Activated T-helper 1 cell treated with anti-CD3 and anti-CD28 coated beads, Interleukin-12 subunit alpha, Interleukin-12 subunit beta, Interleukin-2, Interleukin-4 antibody, amounts not matched to agents 30 ng/mL and 10 ng/mL and 1 ng/mL, durations not matched to agents 14 hours and 24 hours and 36 hours (primary cell): Measurements from ENCODE around the gene RBBP6. TPM values are rescaled to one million over a fixed set of nuclear protein-coding genes. Genes with fewer than 3 reads are reported as not detected.
"Not testable (repeated sequence)": the region's sequence is repeated elsewhere in the genome, so short reads cannot be mapped to it uniquely, and the experiment has no call there.

ENCODE experiments used
- DNase-seq: peaks from one replicate; pipeline ENCODE4 v3.0.0; 2021; ENCODE audit warnings: low spot score
- H3K27ac Mint-ChIP-seq: one replicate; pipeline ENCODE4 v1.8.0; 2021; ENCODE audit warnings: mild to moderate bottlenecking, mixed read lengths
- H3K27me3 Mint-ChIP-seq: one replicate; pipeline ENCODE4 v1.8.0; 2022; ENCODE audit warnings: mild to moderate bottlenecking, moderate library complexity, mixed read lengths; ENCODE audit not compliant: insufficient read depth
- H3K36me3 Mint-ChIP-seq: one replicate; pipeline ENCODE4 v1.8.0; 2021; ENCODE audit warnings: low read depth, mixed read lengths
- H3K4me1 Mint-ChIP-seq: one replicate; pipeline ENCODE4 v1.8.0; 2021; ENCODE audit warnings: low read depth, mixed read lengths
- H3K4me3 Mint-ChIP-seq: one replicate; pipeline ENCODE4 v1.8.0; 2021; ENCODE audit warnings: mild to moderate bottlenecking, moderate library complexity, mixed read lengths
- H3K9me3 Mint-ChIP-seq: one replicate; pipeline ENCODE4 v1.8.0; 2021; ENCODE audit warnings: mixed read lengths
- intact Hi-C: fragments of 100-400 bp; cut with micrococcal nuclease; formaldehyde crosslinking; loops from one replicate; pipeline ENCODE4 v1.15.1; 2024
- total RNA-seq: library from RNA; stranded (reverse); gene quantifications from 2 replicates; pipeline ENCODE4 v1.2.3, GENCODE V29; 2022

Gene RBBP6
- total RNA-seq, 1 donor from 2014 or later = 68.4 TPM

GRCh38 chr16:24552705-24553246 is 13.4 kb downstream of the RBBP6 start:
- Mint-ChIP-seq H3K4me1 (peaks cover 25% of the 10 kb centered on the region), H3K27me3 (no peaks in the 10 kb centered on the region), H3K27ac (no peak overlapping the region), H3K36me3 (peaks cover 39% of the 10 kb centered on the region), H3K9me3 (no peaks in the 10 kb centered on the region), H3K4me3 (no peak overlapping the region)
- intact Hi-C loops = no loop called here
- no peak for DNase-seq

- DNase-seq = no peak
Measured at GRCh38 chr16:24553983-24554382, 14.6 kb downstream of the RBBP6 start.

GRCh38 chr16:24555346-24555872 is 16.0 kb downstream of the RBBP6 start:
- intact Hi-C loops = no loop called here
- no peak for DNase-seq
- H3K4me3 Mint-ChIP-seq = no peak overlapping the region
- H3K36me3 Mint-ChIP-seq = peaks cover 33% of the 10 kb centered on the region
- H3K9me3 Mint-ChIP-seq = no peaks in the 10 kb centered on the region
- H3K27ac Mint-ChIP-seq = no peak overlapping the region
- peaks cover 9% of the 10 kb centered on the region for H3K4me1 Mint-ChIP-seq
- no peaks in the 10 kb centered on the region for H3K27me3 Mint-ChIP-seq

More at GRCh38 chr16:24553983-24554382, 14.6 kb downstream of the RBBP6 start:
- no peaks in the 10 kb centered on the region for H3K27me3 Mint-ChIP-seq
- H3K4me1 Mint-ChIP-seq = peaks cover 23% of the 10 kb centered on the region
- H3K36me3 Mint-ChIP-seq = peaks cover 44% of the 10 kb centered on the region
- H3K9me3 Mint-ChIP-seq = no peaks in the 10 kb centered on the region
- intact Hi-C loops = no loop called here
- H3K4me3 Mint-ChIP-seq = no peak overlapping the region
- H3K27ac Mint-ChIP-seq = no peak overlapping the region

GRCh38 chr16:24562811-24563210 is 23.4 kb downstream of the RBBP6 start:
- Mint-ChIP-seq H3K27ac (no peak overlapping the region), H3K36me3 (peaks cover 35% of the 10 kb centered on the region)
- intact Hi-C loops = loop anchor here (2.0 to 5.0 kb wide), 2 partner anchors 14 to 244 kb away; no protein-coding TSS in a partner anchor

GRCh38 chr16:24568392-24568791 is 29.0 kb downstream of the RBBP6 start:
- DNase-seq = no peak
- H3K27me3 Mint-ChIP-seq = no peaks in the 10 kb centered on the region
- intact Hi-C loops = no loop called here
- H3K9me3 Mint-ChIP-seq = peaks cover 5% of the 10 kb centered on the region
- H3K36me3 Mint-ChIP-seq = peaks cover 62% of the 10 kb centered on the region
- H3K4me1 Mint-ChIP-seq = no peaks in the 10 kb centered on the region
- no peak overlapping the region for H3K4me3 Mint-ChIP-seq
- H3K27ac Mint-ChIP-seq = no peak overlapping the region

More at GRCh38 chr16:24562811-24563210, 23.4 kb downstream of the RBBP6 start:
- H3K4me3 Mint-ChIP-seq = no peak overlapping the region
- no peak for DNase-seq
- no peaks in the 10 kb centered on the region for H3K4me1 Mint-ChIP-seq
- H3K27me3 Mint-ChIP-seq = no peaks in the 10 kb centered on the region
- H3K9me3 Mint-ChIP-seq = no peaks in the 10 kb centered on the region

- Mint-ChIP-seq H3K4me3 (no peak overlapping the region), H3K4me1 (no peaks in the 10 kb centered on the region), H3K36me3 (peaks cover 58% of the 10 kb centered on the region), H3K27me3 (no peaks in the 10 kb centered on the region), H3K27ac (no peak overlapping the region), H3K9me3 (peaks cover 5% of the 10 kb centered on the region)
- intact Hi-C loops = no loop called here
- DNase-seq = no peak
Measured at GRCh38 chr16:24571096-24571495, 31.7 kb downstream of the RBBP6 start.

GRCh38 chr16:24572069-24572468 is 32.7 kb downstream of the RBBP6 start:
- peak overlapping the region; percentile 4 for H3K27ac Mint-ChIP-seq
- no peak overlapping the region for H3K4me3 Mint-ChIP-seq

GRCh38 chr16:24573141-24573540 is 33.8 kb downstream of the RBBP6 start:
- intact Hi-C loops = no loop called here
- no peaks in the 10 kb centered on the region for H3K4me1 Mint-ChIP-seq
- peaks cover 48% of the 10 kb centered on the region for H3K36me3 Mint-ChIP-seq
- H3K9me3 Mint-ChIP-seq = peaks cover 5% of the 10 kb centered on the region
- H3K27ac Mint-ChIP-seq = no peak overlapping the region
- no peak for DNase-seq
- no peaks in the 10 kb centered on the region for H3K27me3 Mint-ChIP-seq
- H3K4me3 Mint-ChIP-seq = no peak overlapping the region

More at GRCh38 chr16:24572069-24572468, 32.7 kb downstream of the RBBP6 start:
- no peak for DNase-seq
- no peaks in the 10 kb centered on the region for H3K27me3 Mint-ChIP-seq
- peaks cover 58% of the 10 kb centered on the region for H3K36me3 Mint-ChIP-seq
- no peaks in the 10 kb centered on the region for H3K4me1 Mint-ChIP-seq
- H3K9me3 Mint-ChIP-seq = peaks cover 5% of the 10 kb centered on the region
- intact Hi-C loops = no loop called here

GRCh38 chr16:24574515-24575485 is 35.4 kb downstream of the RBBP6 start:
- H3K9me3 Mint-ChIP-seq, H3K4me3 Mint-ChIP-seq, H3K27me3 Mint-ChIP-seq, DNase-seq, intact Hi-C loops, H3K27ac Mint-ChIP-seq, H3K4me1 Mint-ChIP-seq: not testable (repeated sequence)
- peaks cover 33% of the 10 kb centered on the region for H3K36me3 Mint-ChIP-seq

- not testable (repeated sequence) for H3K4me1 Mint-ChIP-seq
Measured at GRCh38 chr16:24575791-24576190, 36.4 kb downstream of the RBBP6 start.

GRCh38 chr16:24577167-24577566 is 37.8 kb downstream of the RBBP6 start:
- intact Hi-C loops = no loop called here
- no peak for DNase-seq
- H3K9me3 Mint-ChIP-seq = peaks cover 1% of the 10 kb centered on the region
- peaks cover 5% of the 10 kb centered on the region for H3K4me1 Mint-ChIP-seq
- no peak overlapping the region for H3K27ac Mint-ChIP-seq
- peaks cover 12% of the 10 kb centered on the region for H3K36me3 Mint-ChIP-seq
- H3K4me3 Mint-ChIP-seq = no peak overlapping the region
- peaks cover 2% of the 10 kb centered on the region for H3K27me3 Mint-ChIP-seq

More at GRCh38 chr16:24575791-24576190, 36.4 kb downstream of the RBBP6 start:
- H3K9me3 Mint-ChIP-seq, DNase-seq, H3K4me3 Mint-ChIP-seq, H3K27ac Mint-ChIP-seq, intact Hi-C loops, H3K27me3 Mint-ChIP-seq: not testable (repeated sequence)
- H3K36me3 Mint-ChIP-seq = peaks cover 26% of the 10 kb centered on the region

- Mint-ChIP-seq H3K27me3 (peaks cover 13% of the 10 kb centered on the region), H3K9me3 (no peaks in the 10 kb centered on the region), H3K4me1 (peaks cover 9% of the 10 kb centered on the region), H3K36me3 (peaks cover 2% of the 10 kb centered on the region), H3K4me3 (no peak overlapping the region), H3K27ac (no peak overlapping the region)
- intact Hi-C loops = loop anchor here (10.0 kb wide), 1 partner anchor 174 kb away; no protein-coding TSS in a partner anchor
- no peak for DNase-seq
Measured at GRCh38 chr16:24580665-24581064, 41.3 kb downstream of the RBBP6 start.

- Mint-ChIP-seq H3K36me3 (no peaks in the 10 kb centered on the region), H3K27ac (no peak overlapping the region), H3K9me3 (no peaks in the 10 kb centered on the region), H3K4me3 (no peak overlapping the region), H3K4me1 (peaks cover 10% of the 10 kb centered on the region), H3K27me3 (peaks cover 15% of the 10 kb centered on the region)
- no peak for DNase-seq
- intact Hi-C loops = loop anchor here (10.0 kb wide), 1 partner anchor 171 kb away; no protein-coding TSS in a partner anchor
Measured at GRCh38 chr16:24583494-24583893, 44.1 kb downstream of the RBBP6 start.
